Activated B cell treated with CpG ODN at 0.5 μM for 24 hours (primary cell): ENCODE data around the gene EGFR. TPM values are rescaled to one million over a fixed set of nuclear protein-coding genes. Genes with fewer than 3 reads are reported as not detected.

ENCODE experiments used
- ATAC-seq: fragments of 200-7000 bp; cut with Tn5 transposase; one replicate; pipeline ENCODE4 v1.10.0; 2021; ENCODE audit warnings: low read depth, mild to moderate bottlenecking, moderate library complexity
- CTCF ChIA-PET: fragments of 350-600 bp; sonication (Branson Sonifier 250); formaldehyde crosslinking; loops from one replicate; lab custom pipeline; 2021; ENCODE audit warnings: antibody characterized with exemption; lab: Charles Lee
- POLR2A ChIA-PET: fragments of 350-600 bp; sonication (Branson Sonifier 250); formaldehyde crosslinking; loops from one replicate; lab custom pipeline; 2021; ENCODE audit warnings: antibody characterized with exemption; lab: Charles Lee
- DNase-seq: peaks from one replicate; pipeline ENCODE4 v3.0.0; 2022
- H3K27ac Mint-ChIP-seq: one replicate; pipeline ENCODE4 v1.8.0; 2020; ENCODE audit warnings: mixed read lengths
- H3K27me3 Mint-ChIP-seq: one replicate; pipeline ENCODE4 v1.8.0; 2021; ENCODE audit warnings: mixed read lengths
- H3K36me3 Mint-ChIP-seq: one replicate; pipeline ENCODE4 v1.8.0; 2021; ENCODE audit warnings: low read depth, mixed read lengths
- H3K4me1 Mint-ChIP-seq: one replicate; pipeline ENCODE4 v1.8.0; 2021; ENCODE audit warnings: mixed read lengths
- H3K4me3 Mint-ChIP-seq: one replicate; pipeline ENCODE4 v1.8.0; 2020; ENCODE audit warnings: mild to moderate bottlenecking, mixed read lengths
- H3K9me3 Mint-ChIP-seq: one replicate; pipeline ENCODE4 v1.8.0; 2020; ENCODE audit warnings: mixed read lengths
- CTCF ChIP-seq: fragments of 200-600 bp; IDR thresholded peaks from one replicate; pipeline ENCODE4 v1.8.0; 2022; ENCODE audit warnings: antibody characterized with exemption, mild to moderate bottlenecking
- intact Hi-C: fragments of 100-400 bp; cut with micrococcal nuclease; formaldehyde crosslinking; loops from one replicate; pipeline ENCODE4 v1.15.1; 2024
- total RNA-seq: library from RNA; stranded (reverse); gene quantifications from 2 replicates; pipeline ENCODE4 v1.2.3, GENCODE V29; 2022

Gene EGFR
- total RNA-seq, 1 donor from 2014 or later, result not detected

GRCh38 chr7:55080000-55080623 lies 61.3 kb downstream of the EGFR start:
- no peak for ATAC-seq
- no peaks in the 10 kb centered on the region for H3K9me3 Mint-ChIP-seq
- ChIA-PET CTCF (no interaction called here), POLR2A (no interaction called here)
- no peak overlapping the region for H3K27ac Mint-ChIP-seq
- peaks cover 31% of the 10 kb centered on the region for H3K27me3 Mint-ChIP-seq
- no peaks in the 10 kb centered on the region for H3K4me1 Mint-ChIP-seq
- DNase-seq, result no peak
- no peaks in the 10 kb centered on the region for H3K36me3 Mint-ChIP-seq
- intact Hi-C loops, result no loop called here
- no peak overlapping the region for H3K4me3 Mint-ChIP-seq
- no peak for TF ChIP-seq CTCF

- TF ChIP-seq CTCF, result no peak
- no peak overlapping the region for H3K4me3 Mint-ChIP-seq
- ATAC-seq, result no peak
- no peaks in the 10 kb centered on the region for H3K36me3 Mint-ChIP-seq
- POLR2A ChIA-PET, result no interaction called here
- intact Hi-C loops, result no loop called here
- H3K27me3 Mint-ChIP-seq, result peaks cover 36% of the 10 kb centered on the region
- DNase-seq, result no peak
- no peak overlapping the region for H3K27ac Mint-ChIP-seq
- CTCF ChIA-PET, result no interaction called here
- no peaks in the 10 kb centered on the region for H3K9me3 Mint-ChIP-seq
- peaks cover 7% of the 10 kb centered on the region for H3K4me1 Mint-ChIP-seq
Measured at GRCh38 chr7:55081068-55081467, 62.3 kb downstream of the EGFR start.

- H3K4me1 Mint-ChIP-seq, result peaks cover 13% of the 10 kb centered on the region
- no peak overlapping the region for H3K27ac Mint-ChIP-seq
- TF ChIP-seq CTCF, result no peak
- DNase-seq (no peak), ATAC-seq (no peak)
- H3K4me3 Mint-ChIP-seq, result no peak overlapping the region
- intact Hi-C loops, result no loop called here
- H3K9me3 Mint-ChIP-seq, result no peaks in the 10 kb centered on the region
- no peaks in the 10 kb centered on the region for H3K36me3 Mint-ChIP-seq
- ChIA-PET POLR2A (no interaction called here), CTCF (no interaction called here)
- peaks cover 36% of the 10 kb centered on the region for H3K27me3 Mint-ChIP-seq
Measured at GRCh38 chr7:55081472-55082227, 62.8 kb downstream of the EGFR start.

- no peaks in the 10 kb centered on the region for H3K36me3 Mint-ChIP-seq
- CTCF ChIA-PET, result no interaction called here
- H3K4me3 Mint-ChIP-seq, result no peak overlapping the region
- H3K9me3 Mint-ChIP-seq, result no peaks in the 10 kb centered on the region
- no peak for TF ChIP-seq CTCF
- no peak for ATAC-seq
- intact Hi-C loops, result no loop called here
- H3K4me1 Mint-ChIP-seq, result peaks cover 17% of the 10 kb centered on the region
- H3K27ac Mint-ChIP-seq, result no peak overlapping the region
- POLR2A ChIA-PET, result no interaction called here
- H3K27me3 Mint-ChIP-seq, result peaks cover 36% of the 10 kb centered on the region
- no peak for DNase-seq
Measured at GRCh38 chr7:55082228-55082603, 63.4 kb downstream of the EGFR start.

- no peak for ATAC-seq
- intact Hi-C loops, result no loop called here
- no peak for TF ChIP-seq CTCF
- POLR2A ChIA-PET, result no interaction called here
- Mint-ChIP-seq H3K36me3 (no peaks in the 10 kb centered on the region), H3K27me3 (peaks cover 34% of the 10 kb centered on the region), H3K27ac (no peak overlapping the region), H3K4me3 (no peak overlapping the region), H3K4me1 (peaks cover 24% of the 10 kb centered on the region), H3K9me3 (no peaks in the 10 kb centered on the region)
- CTCF ChIA-PET, result no interaction called here
- DNase-seq, result no peak
Measured at GRCh38 chr7:55083206-55083605, 64.4 kb downstream of the EGFR start.
